Stimulated activated CD4-positive, alpha-beta T cell treated with anti-CD3 and anti-CD28 coated beads, Interleukin-4, amount 100 ng/mL, for 1 hour (primary cell): ENCODE data around the gene SSTR5.
"Not testable (repeated sequence)": the region's sequence is repeated elsewhere in the genome, so short reads cannot be mapped to it uniquely, and the experiment has no call there.

ENCODE experiments used
- DNase-seq: peaks from one replicate; pipeline ENCODE4 v3.0.0-alpha.2; 2020

Gene SSTR5

GRCh38 chr16:1076801-1077576 lies 4.4 kb downstream of the SSTR5 start:
- no peak for DNase-seq

- DNase-seq: no peak
Measured at GRCh38 chr16:1077877-1078578, 5.5 kb downstream of the SSTR5 start.

- no peak for DNase-seq
Measured at GRCh38 chr16:1078579-1079021, 6.1 kb downstream of the SSTR5 start.

GRCh38 chr16:1079341-1079740 lies 6.8 kb downstream of the SSTR5 start:
- DNase-seq: no peak

- DNase-seq: no peak
Measured at GRCh38 chr16:1079786-1080525, 7.4 kb downstream of the SSTR5 start.

GRCh38 chr16:1080801-1081733 lies 8.5 kb downstream of the SSTR5 start:
- DNase-seq: no peak

- DNase-seq: no peak
Measured at GRCh38 chr16:1081734-1082265, 9.3 kb downstream of the SSTR5 start.

- no peak for DNase-seq
Measured at GRCh38 chr16:1082266-1082951, 9.9 kb downstream of the SSTR5 start.

GRCh38 chr16:1082952-1083675 lies 10.6 kb downstream of the SSTR5 start:
- DNase-seq: no peak

GRCh38 chr16:1084971-1085370 lies 12.4 kb downstream of the SSTR5 start:
- no peak for DNase-seq

- DNase-seq: not testable (repeated sequence)
Measured at GRCh38 chr16:1086443-1086842, 13.9 kb downstream of the SSTR5 start.

GRCh38 chr16:1088295-1089170 lies 16.0 kb downstream of the SSTR5 start:
- no peak for DNase-seq

GRCh38 chr16:1089439-1089821 lies 16.9 kb downstream of the SSTR5 start:
- no peak for DNase-seq

- DNase-seq: no peak
Measured at GRCh38 chr16:1089822-1090619, 17.5 kb downstream of the SSTR5 start.

GRCh38 chr16:1090620-1091587 lies 18.4 kb downstream of the SSTR5 start:
- no peak for DNase-seq

GRCh38 chr16:1091992-1092552 lies 19.5 kb downstream of the SSTR5 start:
- no peak for DNase-seq

GRCh38 chr16:1092685-1093283 lies 20.2 kb downstream of the SSTR5 start:
- not testable (repeated sequence) for DNase-seq
